H1 (cell line): ENCODE data around the gene IL17RD. TPM values are rescaled to one million over a fixed set of nuclear protein-coding genes. Genes with fewer than 3 reads are reported as not detected.

Experiments used
- polyA plus RNA-seq, 7 experiments: library from polyadenylated mRNA; depleted of rRNA in 3 of 7; stranded (reverse) in 5 of 7; unstranded in 2 of 7; fragments of >200 nt in 5 of 7; fragments of 200-250 nt in 2 of 7; gene quantifications; 1 replicate in 5 of 7; 2 replicates in 1 of 7; 4 replicates in 1 of 7; pipeline versions ENCODE4 v1.2.1 to v1.2.3, GENCODE V29; 2011 to 2013; ENCODE audit warnings: missing spikeins in 2 of 7, mixed read lengths in 2 of 7
- total RNA-seq: library from RNA; stranded (reverse); fragmentation: NEBNext Ultra II Directional; extraction: Animal tissue kit (Norgen Biotek cat#: 25700); gene quantifications from 2 replicates; pipeline ENCODE4 v1.2.1, GENCODE V29; 2021
- TF ChIP-seq, protein P1 (sequence below): IDR thresholded peaks from 2 replicates; pipeline ENCODE4 v1.6.1; 2012; ENCODE audit warnings: inconsistent platforms

The IL17RD gene
- total and polyA plus RNA-seq, 2 of the 8 experiments (the other 6 are each of a cell fraction or from before 2014, with no cell fraction given): 10.9 to 48.9 TPM

DNA sequence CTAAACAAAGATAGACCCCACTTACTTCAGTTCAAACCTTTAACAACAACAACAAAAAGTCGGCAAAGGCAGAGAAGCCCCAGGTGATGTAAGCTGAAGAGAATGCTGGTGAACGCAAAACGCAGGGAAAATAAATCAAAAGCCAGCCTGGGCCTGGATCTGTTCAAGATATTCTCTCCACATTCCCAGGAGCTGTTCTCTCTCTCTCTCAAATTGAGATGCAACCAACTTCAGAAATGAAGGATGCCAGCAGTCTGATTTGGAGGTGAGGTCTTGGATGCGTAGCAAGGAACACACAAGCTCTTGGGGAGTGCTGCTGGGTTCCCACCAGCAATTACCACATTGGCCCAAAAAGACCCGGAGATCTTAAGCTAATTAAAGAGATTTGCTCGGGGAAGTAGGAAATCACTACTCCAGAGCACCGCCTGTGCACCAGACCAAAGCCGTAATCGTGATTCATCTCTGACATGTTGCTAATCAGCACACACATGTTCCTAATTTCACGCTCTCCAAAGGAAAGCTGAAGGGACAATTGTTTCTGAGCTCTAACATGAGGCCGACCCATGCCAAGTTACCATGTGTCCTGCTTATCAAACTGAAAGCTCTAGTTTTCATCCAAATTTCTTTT, 37.1 kb downstream of the IL17RD start (continued):
- TF ChIP-seq, protein P1, sequence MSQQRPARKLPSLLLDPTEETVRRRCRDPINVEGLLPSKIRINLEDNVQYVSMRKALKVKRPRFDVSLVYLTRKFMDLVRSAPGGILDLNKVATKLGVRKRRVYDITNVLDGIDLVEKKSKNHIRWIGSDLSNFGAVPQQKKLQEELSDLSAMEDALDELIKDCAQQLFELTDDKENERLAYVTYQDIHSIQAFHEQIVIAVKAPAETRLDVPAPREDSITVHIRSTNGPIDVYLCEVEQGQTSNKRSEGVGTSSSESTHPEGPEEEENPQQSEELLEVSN: no peak
